Ovary (tissue), 9 donors: ENCODE measurements around the gene KLHL1. TPM values are rescaled to one million over a fixed set of nuclear protein-coding genes. Genes with fewer than 3 reads are reported as not detected.

Source experiments
- DNase-seq, 5 donors: peaks; one replicate each; pipeline ENCODE4 v3.0.0-alpha.2; 2019 to 2020
- H3K27ac ChIP-seq, 2 donors: fragments of 200-600 bp; one replicate each; pipeline versions ENCODE4 v1.5.1 to v1.8.0; 2019 to 2022
- H3K27me3 ChIP-seq: fragments of 200-600 bp; one replicate; pipeline ENCODE4 v1.8.0; 2022
- H3K36me3 ChIP-seq: fragments of 200-600 bp; sonication (generic); one replicate; pipeline ENCODE4 v1.5.1; 2019
- H3K4me1 ChIP-seq: one replicate; pipeline ENCODE4 v1.8.1; 2013; ENCODE audit warnings: mild to moderate bottlenecking, moderate library complexity; ENCODE audit not compliant: insufficient read depth
- H3K4me3 ChIP-seq: fragments of 200-600 bp; sonication (generic); one replicate; pipeline ENCODE4 v1.5.1; 2017
- H3K9me3 ChIP-seq, 2 donors: fragments of 200-600 bp in 1 of 2; sonication (generic) in 1 of 2; one replicate each; pipeline versions ENCODE4 v1.5.1 to v1.8.1; 2013 to 2019; ENCODE audit warnings: mild to moderate bottlenecking in 1 of 2, moderate library complexity in 1 of 2
- CTCF ChIP-seq, 3 donors: fragments of 450-650 bp in 2 of 3; fragments of 200-600 bp in 1 of 3; IDR thresholded peaks; one replicate each; pipeline versions ENCODE4 v1.5.1 to v1.8.0; 2016 to 2022; ENCODE audit warnings: antibody characterized with exemption in 3 of 3, mild to moderate bottlenecking in 1 of 3
- EP300 ChIP-seq: sonication (generic); formaldehyde crosslinking; IDR thresholded peaks from one replicate; pipeline ENCODE4 v1.6.1; 2017; ENCODE audit warnings: antibody characterized with exemption
- POLR2A ChIP-seq: fragments of 450-650 bp; IDR thresholded peaks from one replicate; pipeline ENCODE4 v1.6.1; 2017; ENCODE audit warnings: antibody characterized with exemption, mild to moderate bottlenecking, moderate library complexity
- WGBS, 3 donors: extraction: QIAGEN DNeasy Blood & Tissue Kit in 1 of 3; methylation state at CpG; one replicate each; pipeline versions ENCODE4 v1.1.5 to v1.1.7; 2013 to 2017; 5-methylcytosine and 5-hydroxymethylcytosine counted together
- intact Hi-C, 4 donors: fragments of 100-400 bp; cut with DNase I; formaldehyde crosslinking; loops; one replicate each; pipeline versions ENCODE4 v1.11.0 to v1.15.1; 2022 to 2023
- polyA plus RNA-seq, 2 donors: library from polyadenylated mRNA; stranded (reverse); fragments of 200-250 nt in 1 of 2; fragments of 350-450 nt in 1 of 2; fragmentation: Illumina TruSeq in 1 of 2; extraction: RNeasy Lipid Tissue Mini Kit (QIAGEN cat#74804) in 1 of 2; gene quantifications; one replicate each; pipeline ENCODE4 v1.2.3, GENCODE V29; 2013 to 2014
- total RNA-seq, 7 donors: library from RNA; depleted of rRNA in 2 of 7; stranded (reverse); fragments of >200 nt in 2 of 7; fragmentation: NEBNext Ultra II Directional in 3 of 7; extraction: Animal tissue kit (Norgen Biotek cat#: 25700) in 3 of 7; gene quantifications; one replicate each; pipeline versions ENCODE4 v1.1.0 to v1.2.4, GENCODE V29; 2016 to 2023
- donor health status: DM: no; HTN: no; CAD: no; lungs with moderate emphysema.
- donor health status: DM: no; HTN: no; CAD: no.
- donor health status: Bipolar disorder and iron deficiency.
- donor health status: DM: yes; HTN: yes; CAD: no.
- donor health status: DM: no; HTN: no; CAD: no.
- donor health status: DM: yes; HTN: yes; CAD: no.

KLHL1 gene
- total and polyA plus RNA-seq, 9 donors: not detected

GRCh38 chr13:69928262-69928661, 180.0 kb downstream of the KLHL1 start:
- intact Hi-C loops: no loop called here
- Histone ChIP-seq H3K9me3 (no peaks in the 10 kb centered on the region), H3K4me3 (no peak overlapping the region), H3K27ac (no peak overlapping the region), H3K36me3 (no peaks in the 10 kb centered on the region), H3K27me3 (no peaks in the 10 kb centered on the region), H3K4me1 (no peaks in the 10 kb centered on the region)
- no peak for DNase-seq
- 87 to 94% (median 89%) methylated on average over 4 of the region's 4 CpGs for WGBS, 3 donors
- TF ChIP-seq EP300 (no peak), CTCF (IDR thresholded peaks at IDR 0.05) (no peak), POLR2A (no peak)

GRCh38 chr13:69921156-69921555, 187.1 kb downstream of the KLHL1 start:
- TF ChIP-seq EP300: no peak
- no peak for TF ChIP-seq CTCF (IDR thresholded peaks at IDR 0.05)
- no peak for TF ChIP-seq POLR2A

GRCh38 chr13:69912630-69913029, 195.6 kb downstream of the KLHL1 start:
- no peak for DNase-seq
- H3K9me3 ChIP-seq: no peaks in the 10 kb centered on the region
- H3K4me3 ChIP-seq: no peak overlapping the region
- no peak overlapping the region for H3K27ac ChIP-seq
- H3K27me3 ChIP-seq: no peaks in the 10 kb centered on the region
- H3K4me1 ChIP-seq: no peaks in the 10 kb centered on the region
- TF ChIP-seq CTCF (IDR thresholded peaks at IDR 0.05) (no peak), POLR2A (no peak), EP300 (no peak)
- H3K36me3 ChIP-seq: no peaks in the 10 kb centered on the region
- intact Hi-C loops: no loop called here
- 22 to 47% (median 31%) methylated on average over 2 of the region's 2 CpGs for WGBS, 3 donors

More at GRCh38 chr13:69921156-69921555, 187.1 kb downstream of the KLHL1 start:
- Histone ChIP-seq H3K9me3 (no peaks in the 10 kb centered on the region), H3K36me3 (no peaks in the 10 kb centered on the region), H3K4me3 (no peak overlapping the region), H3K4me1 (no peaks in the 10 kb centered on the region), H3K27ac (no peak overlapping the region), H3K27me3 (no peaks in the 10 kb centered on the region)
- no peak for DNase-seq
- WGBS, 3 donors: 17 to 24% (median 20%) methylated on average over 2 of the region's 2 CpGs
- intact Hi-C loops: no loop called here

- intact Hi-C loops: no loop called here
- Histone ChIP-seq H3K4me3 (no peak overlapping the region), H3K4me1 (no peaks in the 10 kb centered on the region), H3K36me3 (no peaks in the 10 kb centered on the region), H3K27ac (no peak overlapping the region), H3K9me3 (no peaks in the 10 kb centered on the region), H3K27me3 (no peaks in the 10 kb centered on the region)
- no peak for DNase-seq
- TF ChIP-seq CTCF (IDR thresholded peaks at IDR 0.05): no peak
- no peak for TF ChIP-seq POLR2A
- no peak for TF ChIP-seq EP300
Measured at GRCh38 chr13:69910800-69911199, 197.5 kb downstream of the KLHL1 start.

GRCh38 chr13:69904784-69905183, 203.5 kb downstream of the KLHL1 start:
- Histone ChIP-seq H3K27ac (no peak overlapping the region), H3K9me3 (no peaks in the 10 kb centered on the region), H3K4me1 (no peaks in the 10 kb centered on the region), H3K27me3 (no peaks in the 10 kb centered on the region), H3K4me3 (no peak overlapping the region), H3K36me3 (no peaks in the 10 kb centered on the region)
- TF ChIP-seq CTCF (IDR thresholded peaks at IDR 0.05) (no peak), POLR2A (no peak), EP300 (no peak)
- DNase-seq: no peak
- intact Hi-C loops: no loop called here
